ENCODE results near the gene FEM1C.

Gene FEM1C

DNA sequence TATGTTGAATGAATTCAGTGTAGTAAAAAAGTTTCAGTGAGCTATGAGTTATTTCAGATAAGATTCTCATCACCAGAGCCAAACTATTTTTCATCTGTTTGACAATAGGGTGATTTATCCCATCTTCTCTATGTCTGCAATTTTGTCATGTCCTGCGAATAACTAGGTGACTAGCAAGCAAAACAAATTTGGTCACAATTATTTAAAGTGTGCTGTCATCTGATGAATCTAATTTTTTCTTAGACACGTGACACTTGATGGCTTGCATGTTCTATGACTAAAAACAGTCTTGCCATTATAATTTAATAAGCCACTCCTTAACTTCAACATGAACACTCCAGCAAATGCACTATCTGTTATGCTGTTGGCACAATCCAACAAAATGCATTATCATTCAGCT lies 35.0 kb downstream of the FEM1C start:
- H3K36me3 ChIP-seq (ENCODE audit: control insufficient read depth in 2 of 2, insufficient read depth in 1 of 2, low read length in 2 of 2), result no peaks in the 10 kb centered on the region
- ChIA-PET POLR2A (no interaction called here), CTCF (no interaction called here)
- H3K27ac ChIP-seq (ENCODE audit: extremely low read depth, low read depth, low read length), result no peak overlapping the region
- no peak overlapping the region for H3K4me3 ChIP-seq (ENCODE audit: low read depth, low read length)
- no peaks in the 10 kb centered on the region for H3K4me1 ChIP-seq (ENCODE audit: control insufficient read depth, insufficient read depth, low read length)
- no peak for TF ChIP-seq SCRT1 (tag by site-specific recombination; IDR thresholded peaks at IDR 0.05; ENCODE audit: borderline replicate concordance)
- TF ChIP-seq, protein P1, sequence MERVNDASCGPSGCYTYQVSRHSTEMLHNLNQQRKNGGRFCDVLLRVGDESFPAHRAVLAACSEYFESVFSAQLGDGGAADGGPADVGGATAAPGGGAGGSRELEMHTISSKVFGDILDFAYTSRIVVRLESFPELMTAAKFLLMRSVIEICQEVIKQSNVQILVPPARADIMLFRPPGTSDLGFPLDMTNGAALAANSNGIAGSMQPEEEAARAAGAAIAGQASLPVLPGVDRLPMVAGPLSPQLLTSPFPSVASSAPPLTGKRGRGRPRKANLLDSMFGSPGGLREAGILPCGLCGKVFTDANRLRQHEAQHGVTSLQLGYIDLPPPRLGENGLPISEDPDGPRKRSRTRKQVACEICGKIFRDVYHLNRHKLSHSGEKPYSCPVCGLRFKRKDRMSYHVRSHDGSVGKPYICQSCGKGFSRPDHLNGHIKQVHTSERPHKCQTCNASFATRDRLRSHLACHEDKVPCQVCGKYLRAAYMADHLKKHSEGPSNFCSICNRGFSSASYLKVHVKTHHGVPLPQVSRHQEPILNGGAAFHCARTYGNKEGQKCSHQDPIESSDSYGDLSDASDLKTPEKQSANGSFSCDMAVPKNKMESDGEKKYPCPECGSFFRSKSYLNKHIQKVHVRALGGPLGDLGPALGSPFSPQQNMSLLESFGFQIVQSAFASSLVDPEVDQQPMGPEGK (tag by site-specific recombination; IDR thresholded peaks at IDR 0.05), result no peak
- TF ChIP-seq ZSCAN16 (tag by site-specific recombination; IDR thresholded peaks at IDR 0.05), result no peak
- no peak for TF ChIP-seq ZNF558 (tag by site-specific recombination; IDR thresholded peaks at IDR 0.05)
- no peak for TF ChIP-seq KLF1 (tag by site-specific recombination; IDR thresholded peaks at IDR 0.05)
- no peak for TF ChIP-seq ZBTB48 (tag by site-specific recombination; IDR thresholded peaks at IDR 0.05)
- TF ChIP-seq, protein P2, sequence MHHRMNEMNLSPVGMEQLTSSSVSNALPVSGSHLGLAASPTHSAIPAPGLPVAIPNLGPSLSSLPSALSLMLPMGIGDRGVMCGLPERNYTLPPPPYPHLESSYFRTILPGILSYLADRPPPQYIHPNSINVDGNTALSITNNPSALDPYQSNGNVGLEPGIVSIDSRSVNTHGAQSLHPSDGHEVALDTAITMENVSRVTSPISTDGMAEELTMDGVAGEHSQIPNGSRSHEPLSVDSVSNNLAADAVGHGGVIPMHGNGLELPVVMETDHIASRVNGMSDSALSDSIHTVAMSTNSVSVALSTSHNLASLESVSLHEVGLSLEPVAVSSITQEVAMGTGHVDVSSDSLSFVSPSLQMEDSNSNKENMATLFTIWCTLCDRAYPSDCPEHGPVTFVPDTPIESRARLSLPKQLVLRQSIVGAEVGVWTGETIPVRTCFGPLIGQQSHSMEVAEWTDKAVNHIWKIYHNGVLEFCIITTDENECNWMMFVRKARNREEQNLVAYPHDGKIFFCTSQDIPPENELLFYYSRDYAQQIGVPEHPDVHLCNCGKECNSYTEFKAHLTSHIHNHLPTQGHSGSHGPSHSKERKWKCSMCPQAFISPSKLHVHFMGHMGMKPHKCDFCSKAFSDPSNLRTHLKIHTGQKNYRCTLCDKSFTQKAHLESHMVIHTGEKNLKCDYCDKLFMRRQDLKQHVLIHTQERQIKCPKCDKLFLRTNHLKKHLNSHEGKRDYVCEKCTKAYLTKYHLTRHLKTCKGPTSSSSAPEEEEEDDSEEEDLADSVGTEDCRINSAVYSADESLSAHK (tag by site-specific recombination; IDR thresholded peaks at IDR 0.05), result no peak
- no peak for TF ChIP-seq GFI1B (tag by site-specific recombination; IDR thresholded peaks at IDR 0.05)
- no peaks in the 10 kb centered on the region for H3K9me3 ChIP-seq (ENCODE audit: control insufficient read depth, insufficient read depth, low read depth, low read length)

DNA sequence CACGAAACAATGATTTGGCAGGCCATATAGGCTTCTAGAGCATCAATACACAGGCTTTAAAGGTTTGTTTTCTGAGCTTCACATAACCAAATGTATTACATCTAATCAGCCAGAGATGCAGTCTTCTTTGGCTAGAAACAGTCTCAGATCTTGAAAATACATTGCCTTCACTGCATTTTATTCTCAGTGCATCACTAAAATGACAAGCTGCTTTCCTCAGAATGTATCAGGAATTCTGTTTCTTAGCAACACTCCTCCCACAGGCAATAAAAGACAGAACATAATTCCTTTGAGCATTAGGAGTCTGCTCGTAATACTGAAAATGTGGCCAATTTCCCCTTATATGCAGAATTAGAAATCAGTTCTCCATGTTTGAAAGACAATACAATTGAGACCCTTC lies 36.9 kb downstream of the FEM1C start:
- Histone ChIP-seq H3K4me3 (ENCODE audit: low read depth, low read length) (no peak overlapping the region), H3K36me3 (ENCODE audit: control insufficient read depth in 2 of 2, insufficient read depth in 1 of 2, low read length in 2 of 2) (no peaks in the 10 kb centered on the region), H3K4me1 (ENCODE audit: control insufficient read depth, insufficient read depth, low read length) (no peaks in the 10 kb centered on the region), H3K27ac (ENCODE audit: extremely low read depth, low read depth, low read length) (no peak overlapping the region), H3K9me3 (ENCODE audit: control insufficient read depth, insufficient read depth, low read depth, low read length) (no peaks in the 10 kb centered on the region)
- POLR2A ChIA-PET, result no interaction called here
- CTCF ChIA-PET, result no interaction called here
- TF ChIP-seq ZBTB1 (tag by site-specific recombination; IDR thresholded peaks at IDR 0.05) (no peak), ZNF677 (tag by site-specific recombination; IDR thresholded peaks at IDR 0.05) (no peak), ZSCAN23 (tag by site-specific recombination; IDR thresholded peaks at IDR 0.05) (no peak), HOXC10 (CRISPR knock-in tag; IDR thresholded peaks at IDR 0.05) (no peak), ZNF777 (tag by site-specific recombination; IDR thresholded peaks at IDR 0.05; ENCODE audit: borderline replicate concordance) (no peak), MZF1 (tag by site-specific recombination; IDR thresholded peaks at IDR 0.05; ENCODE audit: borderline replicate concordance) (no peak), ZNF391 (tag by site-specific recombination; IDR thresholded peaks at IDR 0.05; ENCODE audit: borderline replicate concordance, low read depth) (no peak), ZNF473 (tag by site-specific recombination; IDR thresholded peaks at IDR 0.05) (no peak), ZNF10 (tag by site-specific recombination; IDR thresholded peaks at IDR 0.05) (no peak), ZNF23 (tag by site-specific recombination; IDR thresholded peaks at IDR 0.05; ENCODE audit: borderline replicate concordance) (no peak), GLIS1 (tag by site-specific recombination; IDR thresholded peaks at IDR 0.05) (no peak), ZNF394 (tag by site-specific recombination; IDR thresholded peaks at IDR 0.05; ENCODE audit: borderline replicate concordance) (no peak), GLI2 (tag by site-specific recombination; IDR thresholded peaks at IDR 0.05; ENCODE audit: borderline replicate concordance, low read depth) (no peak)
- TF ChIP-seq, protein P3, sequence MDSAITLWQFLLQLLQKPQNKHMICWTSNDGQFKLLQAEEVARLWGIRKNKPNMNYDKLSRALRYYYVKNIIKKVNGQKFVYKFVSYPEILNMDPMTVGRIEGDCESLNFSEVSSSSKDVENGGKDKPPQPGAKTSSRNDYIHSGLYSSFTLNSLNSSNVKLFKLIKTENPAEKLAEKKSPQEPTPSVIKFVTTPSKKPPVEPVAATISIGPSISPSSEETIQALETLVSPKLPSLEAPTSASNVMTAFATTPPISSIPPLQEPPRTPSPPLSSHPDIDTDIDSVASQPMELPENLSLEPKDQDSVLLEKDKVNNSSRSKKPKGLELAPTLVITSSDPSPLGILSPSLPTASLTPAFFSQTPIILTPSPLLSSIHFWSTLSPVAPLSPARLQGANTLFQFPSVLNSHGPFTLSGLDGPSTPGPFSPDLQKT (IDR thresholded peaks at IDR 0.05; ENCODE audit: borderline replicate concordance, low read depth, low read length), result no peak
- TF ChIP-seq, protein P4, sequence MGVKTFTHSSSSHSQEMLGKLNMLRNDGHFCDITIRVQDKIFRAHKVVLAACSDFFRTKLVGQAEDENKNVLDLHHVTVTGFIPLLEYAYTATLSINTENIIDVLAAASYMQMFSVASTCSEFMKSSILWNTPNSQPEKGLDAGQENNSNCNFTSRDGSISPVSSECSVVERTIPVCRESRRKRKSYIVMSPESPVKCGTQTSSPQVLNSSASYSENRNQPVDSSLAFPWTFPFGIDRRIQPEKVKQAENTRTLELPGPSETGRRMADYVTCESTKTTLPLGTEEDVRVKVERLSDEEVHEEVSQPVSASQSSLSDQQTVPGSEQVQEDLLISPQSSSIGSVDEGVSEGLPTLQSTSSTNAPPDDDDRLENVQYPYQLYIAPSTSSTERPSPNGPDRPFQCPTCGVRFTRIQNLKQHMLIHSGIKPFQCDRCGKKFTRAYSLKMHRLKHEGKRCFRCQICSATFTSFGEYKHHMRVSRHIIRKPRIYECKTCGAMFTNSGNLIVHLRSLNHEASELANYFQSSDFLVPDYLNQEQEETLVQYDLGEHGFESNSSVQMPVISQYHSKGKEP (tag by site-specific recombination; IDR thresholded peaks at IDR 0.05), result no peak
- TF ChIP-seq, protein P5, sequence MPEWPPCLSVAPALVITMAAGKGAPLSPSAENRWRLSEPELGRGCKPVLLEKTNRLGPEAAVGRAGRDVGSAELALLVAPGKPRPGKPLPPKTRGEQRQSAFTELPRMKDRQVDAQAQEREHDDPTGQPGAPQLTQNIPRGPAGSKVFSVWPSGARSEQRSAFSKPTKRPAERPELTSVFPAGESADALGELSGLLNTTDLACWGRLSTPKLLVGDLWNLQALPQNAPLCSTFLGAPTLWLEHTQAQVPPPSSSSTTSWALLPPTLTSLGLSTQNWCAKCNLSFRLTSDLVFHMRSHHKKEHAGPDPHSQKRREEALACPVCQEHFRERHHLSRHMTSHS (tag by site-specific recombination; IDR thresholded peaks at IDR 0.05), result no peak
